Activated T-helper 2 cell treated with anti-CD3 and anti-CD28 coated beads, Interferon-gamma antibody, Interleukin-2, Interleukin-4, amounts not matched to agents 10 μg/mL and 5 μg/mL and 100 μg/mL, durations not matched to agents 14 hours and 24 hours and 36 hours (primary cell): Measurements from ENCODE around the gene CRLF1. TPM values are rescaled to one million over a fixed set of nuclear protein-coding genes. Genes with fewer than 3 reads are reported as not detected.

Experiments
- DNase-seq: peaks from one replicate; pipeline ENCODE4 v3.0.0; 2021; ENCODE audit warnings: low spot score
- H3K27ac Mint-ChIP-seq: one replicate; pipeline ENCODE4 v1.8.0; 2021; ENCODE audit warnings: mixed read lengths
- H3K27me3 Mint-ChIP-seq: one replicate; pipeline ENCODE4 v1.8.0; 2021; ENCODE audit warnings: low read depth, mixed read lengths
- H3K36me3 Mint-ChIP-seq: one replicate; pipeline ENCODE4 v1.8.0; 2021; ENCODE audit warnings: low read depth, mixed read lengths
- H3K4me1 Mint-ChIP-seq: one replicate; pipeline ENCODE4 v1.8.0; 2021; ENCODE audit warnings: low read depth, mixed read lengths
- H3K4me3 Mint-ChIP-seq: one replicate; pipeline ENCODE4 v1.8.0; 2021; ENCODE audit warnings: low read depth, mild to moderate bottlenecking, moderate library complexity, mixed read lengths
- H3K9me3 Mint-ChIP-seq: one replicate; pipeline ENCODE4 v1.8.0; 2021; ENCODE audit warnings: mixed read lengths
- intact Hi-C: fragments of 100-400 bp; cut with micrococcal nuclease; formaldehyde crosslinking; loops from one replicate; pipeline ENCODE4 v1.15.1; 2023
- total RNA-seq: library from RNA; stranded (reverse); gene quantifications from 2 replicates; pipeline ENCODE4 v1.2.3, GENCODE V29; 2022

Gene CRLF1
- total RNA-seq, 1 donor from 2014 or later = not detected

DNA sequence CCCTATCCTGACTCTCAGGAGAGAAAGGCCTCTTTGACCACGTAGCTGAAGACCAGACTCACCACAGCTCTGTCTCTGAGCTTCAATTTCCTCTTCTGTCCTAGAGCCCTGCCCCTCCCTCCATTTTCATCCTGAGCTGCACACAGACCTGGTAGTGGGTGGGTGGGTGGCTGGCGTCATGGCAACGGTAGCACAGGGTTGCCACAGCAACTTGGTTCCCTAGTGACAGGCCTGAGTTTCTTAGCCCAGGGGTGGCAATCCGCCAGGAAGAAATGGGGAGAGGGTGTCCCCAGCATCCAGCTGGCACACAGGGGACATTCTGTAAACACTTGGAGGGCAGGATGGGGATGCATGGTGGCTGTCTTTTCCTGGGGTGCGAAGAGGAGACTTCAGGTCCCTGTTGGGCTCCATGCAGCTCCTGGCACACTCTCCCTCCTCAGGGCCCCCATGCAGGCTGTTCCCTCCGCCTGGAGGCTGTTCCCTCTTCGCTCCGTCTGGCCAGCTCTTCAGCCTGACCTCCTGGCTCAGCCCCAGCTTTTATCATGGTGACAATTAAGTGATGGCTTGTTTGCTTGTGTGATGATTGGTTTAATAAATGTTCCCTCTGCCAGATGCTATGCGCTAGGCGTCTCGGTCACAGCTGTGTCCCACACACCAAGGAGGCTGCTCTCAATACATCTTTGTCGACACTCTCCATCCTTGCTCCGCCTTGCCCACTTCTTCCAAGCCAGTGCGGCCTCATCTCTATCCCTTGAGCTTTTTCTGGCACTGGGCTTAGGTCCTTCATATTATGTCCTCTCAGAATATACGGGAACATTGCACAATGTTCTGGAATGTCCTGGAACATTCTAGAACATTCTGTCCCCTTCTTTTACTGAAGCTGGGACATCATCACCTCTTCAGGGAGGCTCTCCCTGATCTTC lies 22.8 kb upstream of the CRLF1 start:
- Mint-ChIP-seq H3K4me3 (no peak overlapping the region), H3K27ac (no peak overlapping the region), H3K4me1 (no peaks in the 10 kb centered on the region), H3K36me3 (no peaks in the 10 kb centered on the region), H3K9me3 (no peaks in the 10 kb centered on the region), H3K27me3 (peaks cover 7% of the 10 kb centered on the region)
- intact Hi-C loops = no loop called here
- no peak for DNase-seq

DNA sequence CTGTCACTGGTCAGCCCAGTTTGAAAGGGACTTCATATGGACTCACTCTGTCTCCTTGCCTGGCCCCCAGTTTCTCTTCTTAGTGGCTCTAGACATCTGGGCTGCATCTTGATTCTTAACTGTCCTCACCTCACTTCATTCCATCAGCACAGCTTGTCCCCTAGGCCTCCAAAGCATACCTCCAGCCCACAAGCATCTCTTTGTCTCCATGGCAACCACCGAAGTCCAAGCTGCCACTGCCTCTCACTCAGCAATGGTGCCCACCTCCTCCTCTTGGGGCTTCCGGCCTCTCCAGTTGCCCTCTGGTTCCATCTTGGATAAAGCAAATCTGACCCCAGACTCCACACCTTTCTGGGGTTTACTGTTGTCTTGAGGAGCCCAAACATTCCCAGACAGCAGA lies 20.3 kb upstream of the CRLF1 start:
- Mint-ChIP-seq H3K27me3 (peaks cover 9% of the 10 kb centered on the region), H3K4me1 (no peaks in the 10 kb centered on the region)

DNA sequence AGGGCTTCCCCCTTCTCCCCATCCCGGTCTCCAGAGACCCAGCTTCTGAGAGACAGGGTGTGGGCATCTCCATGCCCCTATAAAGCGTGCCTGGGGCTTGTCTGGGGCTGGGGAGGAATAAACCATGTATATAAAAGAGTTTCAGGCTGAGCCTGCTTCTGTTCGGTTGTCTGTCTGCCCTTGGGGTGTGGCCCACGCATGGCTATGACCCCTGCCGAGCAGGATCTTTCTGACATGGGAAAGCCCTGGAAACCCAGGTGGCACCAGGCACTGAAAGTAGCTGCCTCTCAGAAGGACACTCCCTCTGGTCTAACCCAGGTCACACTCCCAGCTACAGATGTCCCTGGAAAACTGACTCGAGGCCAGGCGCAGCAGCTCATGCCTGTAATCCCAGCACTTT lies 14.3 kb upstream of the CRLF1 start:
- Mint-ChIP-seq H3K4me3 (no peak overlapping the region), H3K27me3 (peaks cover 9% of the 10 kb centered on the region), H3K4me1 (no peaks in the 10 kb centered on the region), H3K27ac (no peak overlapping the region), H3K9me3 (no peaks in the 10 kb centered on the region), H3K36me3 (no peaks in the 10 kb centered on the region)
- intact Hi-C loops = no loop called here
- DNase-seq = no peak

More for the DNA sequence above, 20.3 kb upstream of the CRLF1 start:
- H3K27ac Mint-ChIP-seq = no peak overlapping the region
- intact Hi-C loops = no loop called here
- no peak for DNase-seq
- no peaks in the 10 kb centered on the region for H3K9me3 Mint-ChIP-seq
- no peaks in the 10 kb centered on the region for H3K36me3 Mint-ChIP-seq
- no peak overlapping the region for H3K4me3 Mint-ChIP-seq

DNA sequence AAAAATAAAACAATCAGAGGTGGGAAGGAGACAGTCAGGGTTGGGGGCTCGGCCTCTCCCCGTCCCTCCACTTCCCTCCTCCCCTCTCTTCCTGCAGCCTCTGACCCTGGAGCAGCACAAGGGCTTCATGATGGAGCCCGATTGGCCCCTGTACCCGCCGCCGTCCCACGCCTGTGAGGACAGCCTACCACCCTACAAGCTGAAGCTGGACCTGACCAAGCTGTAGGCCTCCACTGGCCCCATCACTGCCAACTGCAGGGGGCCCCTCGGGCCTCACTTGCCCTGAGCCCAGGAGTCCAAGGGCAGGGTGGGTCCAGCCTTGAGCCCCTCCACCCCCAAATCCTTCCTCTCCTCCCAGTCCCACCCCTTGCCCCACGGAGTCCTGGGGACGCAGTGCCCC lies 13.7 kb upstream of the CRLF1 start:
- Mint-ChIP-seq H3K27me3 (peaks cover 14% of the 10 kb centered on the region), H3K27ac (no peak overlapping the region), H3K4me3 (no peak overlapping the region), H3K9me3 (no peaks in the 10 kb centered on the region), H3K4me1 (no peaks in the 10 kb centered on the region), H3K36me3 (no peaks in the 10 kb centered on the region)
- DNase-seq = no peak
- intact Hi-C loops = no loop called here

DNA sequence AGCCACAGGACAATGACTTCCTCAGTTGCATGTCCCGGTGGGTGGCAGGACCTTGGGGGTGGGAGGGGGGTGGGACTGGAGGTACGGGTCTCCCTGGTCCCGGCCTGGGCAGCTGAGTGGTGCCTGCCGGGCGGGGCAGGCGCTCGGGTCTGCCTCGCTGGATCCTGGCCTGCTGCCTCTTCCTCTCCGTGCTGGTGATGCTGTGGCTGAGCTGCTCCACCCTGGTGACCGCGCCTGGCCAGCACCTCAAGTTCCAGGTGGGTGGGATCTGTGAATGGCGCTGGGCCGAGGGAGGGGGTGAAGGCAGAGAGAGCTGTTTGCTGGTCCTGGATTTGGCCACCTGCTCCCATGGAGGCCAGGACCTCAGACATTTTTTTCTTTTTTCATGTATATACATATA lies 11.6 kb upstream of the CRLF1 start:
- H3K9me3 Mint-ChIP-seq = no peaks in the 10 kb centered on the region
- H3K36me3 Mint-ChIP-seq = no peaks in the 10 kb centered on the region
- H3K27me3 Mint-ChIP-seq = peaks cover 32% of the 10 kb centered on the region
- H3K4me1 Mint-ChIP-seq = no peaks in the 10 kb centered on the region
- H3K27ac Mint-ChIP-seq = no peak overlapping the region
- intact Hi-C loops = no loop called here
- H3K4me3 Mint-ChIP-seq = no peak overlapping the region
- DNase-seq = no peak

DNA sequence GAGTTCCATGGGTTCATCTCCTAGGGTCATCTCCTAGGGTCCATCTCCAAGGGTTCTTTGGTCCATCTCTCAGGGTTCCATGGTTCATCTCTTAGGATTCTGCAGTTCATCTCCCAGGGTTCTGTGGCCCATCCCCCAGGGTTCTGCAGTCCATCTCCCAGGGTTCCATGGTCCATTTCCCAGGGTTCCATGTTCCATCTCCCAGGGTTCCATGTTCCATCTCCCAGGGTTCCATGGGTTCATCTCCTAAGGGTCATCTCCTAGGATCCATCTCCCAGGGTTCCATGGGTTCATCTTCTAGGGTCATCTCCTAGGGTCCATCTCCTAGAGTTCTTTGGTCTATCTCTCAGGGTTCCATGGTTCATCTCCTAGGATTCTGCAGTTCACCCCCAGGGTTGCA lies 11.0 kb upstream of the CRLF1 start:
- H3K27ac Mint-ChIP-seq = no peak overlapping the region
- peaks cover 34% of the 10 kb centered on the region for H3K27me3 Mint-ChIP-seq
- no peaks in the 10 kb centered on the region for H3K4me1 Mint-ChIP-seq
- intact Hi-C loops = no loop called here
- DNase-seq = no peak
- no peaks in the 10 kb centered on the region for H3K9me3 Mint-ChIP-seq
- H3K36me3 Mint-ChIP-seq = no peaks in the 10 kb centered on the region
- H3K4me3 Mint-ChIP-seq = no peak overlapping the region

DNA sequence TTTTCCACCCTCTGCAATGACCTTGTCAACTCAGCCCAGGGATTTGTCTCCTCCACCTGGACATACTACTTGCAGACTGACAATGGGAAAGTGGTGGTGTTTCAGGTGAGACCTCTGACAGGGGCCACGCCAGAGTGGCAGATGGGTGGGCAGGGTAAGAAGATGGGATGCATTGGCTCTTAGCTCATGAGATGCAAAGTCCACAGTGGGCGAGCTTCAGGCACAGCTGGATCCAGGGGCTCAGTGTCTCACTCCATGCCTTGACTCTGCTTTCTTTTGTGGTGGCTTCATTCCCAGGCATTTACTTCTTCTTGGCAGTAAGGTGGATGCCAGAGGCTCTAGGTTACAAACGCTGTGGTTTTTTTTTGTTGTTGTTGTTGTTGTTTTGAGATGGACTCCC lies 9.4 kb upstream of the CRLF1 start:
- intact Hi-C loops = no loop called here
- Mint-ChIP-seq H3K9me3 (no peaks in the 10 kb centered on the region), H3K27me3 (peaks cover 43% of the 10 kb centered on the region), H3K4me1 (peaks cover 5% of the 10 kb centered on the region), H3K27ac (no peak overlapping the region), H3K4me3 (no peak overlapping the region), H3K36me3 (no peaks in the 10 kb centered on the region)
- DNase-seq = no peak

DNA sequence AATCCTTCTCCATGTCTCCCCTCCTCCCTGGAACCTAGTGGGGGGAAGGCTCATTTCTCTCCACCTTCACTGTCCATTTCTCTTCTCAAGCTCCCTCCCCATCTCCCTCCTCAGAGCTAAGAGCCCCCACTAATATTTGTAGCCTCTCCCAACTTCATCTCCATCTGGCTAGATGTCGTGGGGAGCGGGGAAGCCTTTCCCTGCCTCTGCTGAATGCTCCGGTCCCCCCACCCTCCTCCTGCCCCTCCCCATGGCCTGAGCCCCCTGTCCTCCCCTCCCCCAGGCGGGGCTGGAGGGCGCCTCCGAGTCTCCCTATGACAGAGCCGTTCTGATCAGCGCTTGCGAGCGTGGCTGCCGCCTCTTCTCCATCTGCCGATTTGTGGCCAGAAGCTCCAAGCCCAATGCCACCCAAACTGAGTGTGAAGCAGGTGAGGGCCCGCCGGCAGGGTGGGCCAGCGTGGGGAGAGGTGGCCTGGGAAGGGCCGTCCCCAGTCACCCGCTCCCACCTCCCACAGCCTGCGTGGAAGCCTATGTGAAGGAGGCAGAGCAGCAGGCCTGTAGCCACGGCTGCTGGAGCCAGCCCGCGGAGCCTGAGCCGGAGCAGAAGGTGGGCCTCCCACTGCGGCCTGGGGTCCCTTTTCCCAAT lies 7.1 kb upstream of the CRLF1 start:
- no peak overlapping the region for H3K27ac Mint-ChIP-seq
- H3K4me1 Mint-ChIP-seq = peaks cover 5% of the 10 kb centered on the region
- no peak for DNase-seq
- peaks cover 62% of the 10 kb centered on the region for H3K27me3 Mint-ChIP-seq
- no peak overlapping the region for H3K4me3 Mint-ChIP-seq
- intact Hi-C loops = no loop called here
- no peaks in the 10 kb centered on the region for H3K9me3 Mint-ChIP-seq
- H3K36me3 Mint-ChIP-seq = no peaks in the 10 kb centered on the region

DNA sequence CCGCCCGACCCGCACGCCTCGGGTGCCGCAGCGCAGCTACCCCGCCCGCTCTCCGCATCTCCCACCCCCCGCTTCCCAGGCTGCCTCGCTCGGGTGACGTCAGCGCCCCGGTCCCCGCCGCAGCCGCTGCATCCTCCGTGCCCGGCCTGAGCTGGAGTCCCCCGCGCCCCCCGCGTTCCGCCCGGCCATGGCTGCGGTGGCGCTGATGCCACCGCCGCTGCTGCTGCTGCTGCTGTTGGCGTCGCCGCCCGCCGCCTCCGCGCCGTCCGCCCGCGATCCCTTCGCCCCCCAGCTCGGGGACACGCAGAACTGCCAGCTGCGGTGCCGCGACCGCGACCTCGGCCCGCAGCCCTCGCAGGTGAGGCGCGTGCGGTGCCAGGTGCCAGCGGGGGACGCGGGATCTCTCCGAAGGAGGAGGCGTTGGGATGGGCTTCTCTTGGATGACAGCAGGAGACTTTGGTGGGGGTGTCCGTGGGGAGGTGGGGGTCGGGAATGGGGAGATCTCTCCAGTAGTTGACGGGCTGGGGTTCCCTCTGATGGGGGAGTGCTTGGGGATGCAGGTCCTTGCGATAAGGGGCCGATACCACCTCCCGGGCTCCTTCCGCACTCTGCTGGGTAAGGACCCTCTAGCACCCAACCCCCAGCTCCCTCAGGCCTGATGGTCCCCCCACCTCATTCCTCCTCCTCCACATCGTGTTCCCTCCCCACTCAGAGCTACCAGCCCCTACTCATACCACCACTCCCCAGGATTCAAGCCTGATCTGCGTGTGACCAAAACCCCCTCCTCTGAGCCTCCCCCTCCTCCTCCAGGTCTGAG lies 6.4 kb upstream of the CRLF1 start, which contains the start of gene TMEM59L:
Gene TMEM59L, plus strand, starts transcription at position 99 of the 817 bp plus-strand sequence. Its CDS starts 89 bp downstream, at position 188.
- H3K27me3 Mint-ChIP-seq = peaks cover 68% of the 10 kb centered on the region
- no peak for DNase-seq
- no peaks in the 10 kb centered on the region for H3K36me3 Mint-ChIP-seq
- no peak within 1 kb of the TSS for H3K27ac Mint-ChIP-seq
- H3K4me1 Mint-ChIP-seq = peaks cover 5% of the 10 kb centered on the region
- intact Hi-C loops = no loop called here
- peak within 1 kb of the TSS; percentile 55 for H3K4me3 Mint-ChIP-seq
- no peaks in the 10 kb centered on the region for H3K9me3 Mint-ChIP-seq

DNA sequence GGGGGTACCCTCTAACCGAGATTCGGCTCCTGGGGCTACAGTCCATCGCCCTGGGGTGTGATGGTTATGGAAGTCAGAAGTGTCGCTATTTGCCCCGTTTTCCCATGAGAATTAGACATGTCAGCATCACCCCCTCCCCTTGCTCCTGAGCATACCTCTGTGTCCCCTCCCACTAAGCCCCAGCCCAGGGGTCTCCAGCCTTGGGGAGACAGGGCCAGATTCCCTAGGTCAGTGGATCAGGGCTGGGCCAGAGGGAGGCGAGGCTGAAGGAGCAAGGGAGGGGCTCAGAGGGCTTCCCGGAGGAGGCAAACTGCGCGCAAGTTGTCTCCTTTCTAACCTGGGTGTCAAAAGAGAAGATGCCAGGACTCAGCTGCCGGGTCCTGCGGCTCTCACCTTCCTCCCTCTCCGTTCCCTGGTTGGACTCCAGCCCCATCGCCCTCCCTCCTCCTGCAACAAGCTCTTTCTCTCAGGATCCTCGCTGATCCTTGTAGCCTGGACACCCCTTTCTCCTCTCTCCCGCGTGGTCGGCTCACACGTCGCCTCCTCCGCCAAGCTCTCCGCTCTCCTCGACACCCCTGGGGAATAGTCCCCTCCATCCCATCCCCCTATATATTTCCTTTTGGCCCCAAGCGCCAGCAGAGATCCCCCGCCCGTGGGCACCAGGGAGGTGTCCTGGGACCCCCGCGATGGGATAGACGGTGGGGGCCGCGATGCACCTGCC lies 5.6 kb upstream of the CRLF1 start:
- no peaks in the 10 kb centered on the region for H3K9me3 Mint-ChIP-seq
- H3K27ac Mint-ChIP-seq = no peak overlapping the region
- peak overlapping the region; percentile 55 for H3K4me3 Mint-ChIP-seq
- H3K36me3 Mint-ChIP-seq = no peaks in the 10 kb centered on the region
- intact Hi-C loops = no loop called here
- peaks cover 72% of the 10 kb centered on the region for H3K27me3 Mint-ChIP-seq
- H3K4me1 Mint-ChIP-seq = peaks cover 5% of the 10 kb centered on the region
- DNase-seq = no peak

DNA sequence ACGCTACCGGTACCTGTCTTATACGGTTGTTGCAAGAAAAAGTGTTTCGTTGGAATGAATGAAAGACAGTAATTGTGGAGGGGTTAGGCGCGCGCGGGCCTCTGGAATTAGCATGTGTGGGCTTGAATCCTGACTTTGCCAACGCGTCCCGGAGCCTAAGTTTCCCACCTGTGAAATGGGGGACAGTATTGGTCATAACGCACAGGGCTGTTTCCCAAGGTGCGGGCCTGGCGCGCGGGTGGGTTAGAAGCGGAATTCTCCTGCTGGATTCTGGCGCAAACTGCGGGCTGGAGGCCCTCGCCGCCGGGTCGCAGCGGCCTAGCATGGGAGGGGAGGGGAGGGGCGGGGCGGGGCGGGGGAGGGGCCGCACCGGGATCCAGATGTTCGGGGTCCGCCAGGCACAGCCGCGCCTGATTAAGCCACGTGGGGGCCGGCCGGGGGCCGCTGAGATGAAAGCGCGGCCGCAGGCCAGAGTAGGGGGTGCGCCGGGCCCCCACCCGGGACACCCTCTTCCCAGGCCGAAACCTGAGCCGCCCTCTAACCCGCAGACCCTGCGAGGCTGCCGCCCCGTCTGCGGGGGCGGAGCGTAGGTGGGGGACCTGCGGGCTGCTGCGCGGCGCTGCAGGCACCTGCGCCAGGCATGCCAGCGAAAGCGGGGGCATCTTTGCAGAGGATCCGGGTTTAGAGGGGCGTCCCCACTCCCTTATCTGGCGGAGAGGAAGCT lies 4.9 kb upstream of the CRLF1 start:
- H3K4me3 Mint-ChIP-seq = peak overlapping the region; percentile 26

More for the DNA sequence above, 4.9 kb upstream of the CRLF1 start:
- no peak for DNase-seq
- Mint-ChIP-seq H3K4me1 (peaks cover 5% of the 10 kb centered on the region), H3K27ac (no peak overlapping the region), H3K9me3 (no peaks in the 10 kb centered on the region), H3K27me3 (peaks cover 75% of the 10 kb centered on the region), H3K36me3 (no peaks in the 10 kb centered on the region)
- intact Hi-C loops = no loop called here
